ENCODE data around the gene NACAD.

DNA sequence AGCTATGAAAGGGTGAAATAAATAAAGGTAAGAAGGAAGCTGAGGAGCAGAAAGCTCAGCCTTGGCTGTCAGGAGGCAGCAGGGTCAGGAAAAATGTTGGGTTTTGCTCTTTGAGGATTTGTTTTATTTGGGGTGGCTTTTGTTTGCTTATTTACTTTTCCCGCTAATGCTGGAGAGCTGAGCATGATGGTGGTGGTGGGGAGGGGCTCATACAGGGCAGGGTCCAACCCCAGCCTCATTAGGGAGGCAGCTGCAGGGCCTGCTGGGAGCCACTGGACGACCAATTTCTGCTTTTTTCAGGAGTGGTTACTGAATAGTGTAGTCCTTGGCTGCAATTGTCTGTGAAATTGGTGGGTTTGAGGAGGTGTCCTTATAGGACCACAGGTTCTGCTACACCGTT lies 52.5 kb downstream of the NACAD start:
- no peak for TF ChIP-seq EZH2 (IDR thresholded peaks at IDR 0.05; ENCODE audit: borderline replicate concordance, low read length)
- TF ChIP-seq, protein P1, sequence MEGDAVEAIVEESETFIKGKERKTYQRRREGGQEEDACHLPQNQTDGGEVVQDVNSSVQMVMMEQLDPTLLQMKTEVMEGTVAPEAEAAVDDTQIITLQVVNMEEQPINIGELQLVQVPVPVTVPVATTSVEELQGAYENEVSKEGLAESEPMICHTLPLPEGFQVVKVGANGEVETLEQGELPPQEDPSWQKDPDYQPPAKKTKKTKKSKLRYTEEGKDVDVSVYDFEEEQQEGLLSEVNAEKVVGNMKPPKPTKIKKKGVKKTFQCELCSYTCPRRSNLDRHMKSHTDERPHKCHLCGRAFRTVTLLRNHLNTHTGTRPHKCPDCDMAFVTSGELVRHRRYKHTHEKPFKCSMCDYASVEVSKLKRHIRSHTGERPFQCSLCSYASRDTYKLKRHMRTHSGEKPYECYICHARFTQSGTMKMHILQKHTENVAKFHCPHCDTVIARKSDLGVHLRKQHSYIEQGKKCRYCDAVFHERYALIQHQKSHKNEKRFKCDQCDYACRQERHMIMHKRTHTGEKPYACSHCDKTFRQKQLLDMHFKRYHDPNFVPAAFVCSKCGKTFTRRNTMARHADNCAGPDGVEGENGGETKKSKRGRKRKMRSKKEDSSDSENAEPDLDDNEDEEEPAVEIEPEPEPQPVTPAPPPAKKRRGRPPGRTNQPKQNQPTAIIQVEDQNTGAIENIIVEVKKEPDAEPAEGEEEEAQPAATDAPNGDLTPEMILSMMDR (IDR thresholded peaks at IDR 0.05; ENCODE audit: low read length) = no peak

All from OCI-LY1 (cell line).